ENCODE measurements around the gene USP34. TPM values are rescaled to one million over a fixed set of nuclear protein-coding genes. Genes with fewer than 3 reads are reported as not detected.
"Not testable (repeated sequence)": the region's sequence is repeated elsewhere in the genome, so short reads cannot be mapped to it uniquely, and the experiment has no call there.

The USP34 gene
- total RNA-seq, 1 donor from 2014 or later = 95.9 TPM

- no peak overlapping the region for H3K4me3 Mint-ChIP-seq
- H3K36me3 Mint-ChIP-seq (ENCODE audit: low read depth) = no peaks in the 10 kb centered on the region
- H3K27me3 Mint-ChIP-seq (ENCODE audit: low read depth) = no peaks in the 10 kb centered on the region
- TF ChIP-seq CTCF (conservative IDR thresholded peaks at IDR 0.05) = no peak
- H3K9me3 Mint-ChIP-seq = no peaks in the 10 kb centered on the region
- no peak overlapping the region for H3K27ac Mint-ChIP-seq (ENCODE audit: unreplicated experiment)
- no peak for DNase-seq (ENCODE audit: low read depth, low spot score)
- H3K4me1 Mint-ChIP-seq = peaks cover 32% of the 10 kb centered on the region
Observed at GRCh38 chr2:61463769-61464475, 7.0 kb downstream of the USP34 start.

- TF ChIP-seq CTCF (conservative IDR thresholded peaks at IDR 0.05) = no peak
- Mint-ChIP-seq H3K27me3 (ENCODE audit: low read depth) (no peaks in the 10 kb centered on the region), H3K4me1 (peaks cover 34% of the 10 kb centered on the region), H3K27ac (ENCODE audit: unreplicated experiment) (no peak overlapping the region), H3K36me3 (ENCODE audit: low read depth) (no peaks in the 10 kb centered on the region), H3K9me3 (no peaks in the 10 kb centered on the region), H3K4me3 (no peak overlapping the region)
- DNase-seq (ENCODE audit: low read depth, low spot score) = no peak
Observed at GRCh38 chr2:61461404-61461803, 9.5 kb downstream of the USP34 start.

- no peak for TF ChIP-seq CTCF (conservative IDR thresholded peaks at IDR 0.05)
- Mint-ChIP-seq H3K4me3 (no peak overlapping the region), H3K4me1 (peaks cover 38% of the 10 kb centered on the region), H3K27me3 (ENCODE audit: low read depth) (no peaks in the 10 kb centered on the region), H3K9me3 (no peaks in the 10 kb centered on the region), H3K36me3 (ENCODE audit: low read depth) (peaks cover 2% of the 10 kb centered on the region), H3K27ac (ENCODE audit: unreplicated experiment) (peak overlapping the region; percentile 44)
- DNase-seq (ENCODE audit: low read depth, low spot score) = no peak
Observed at GRCh38 chr2:61460163-61460562, 10.7 kb downstream of the USP34 start.

- Mint-ChIP-seq H3K4me1 (peaks cover 30% of the 10 kb centered on the region), H3K27ac (ENCODE audit: unreplicated experiment) (no peak overlapping the region), H3K9me3 (no peaks in the 10 kb centered on the region), H3K36me3 (ENCODE audit: low read depth) (peaks cover 2% of the 10 kb centered on the region), H3K27me3 (ENCODE audit: low read depth) (no peaks in the 10 kb centered on the region), H3K4me3 (no peak overlapping the region)
- TF ChIP-seq CTCF (conservative IDR thresholded peaks at IDR 0.05) = no peak
- DNase-seq (ENCODE audit: low read depth, low spot score) = no peak
Observed at GRCh38 chr2:61456746-61457420, 14.0 kb downstream of the USP34 start.

- TF ChIP-seq CTCF (conservative IDR thresholded peaks at IDR 0.05) = no peak
- Mint-ChIP-seq H3K9me3 (no peaks in the 10 kb centered on the region), H3K4me3 (no peak overlapping the region), H3K27ac (ENCODE audit: unreplicated experiment) (no peak overlapping the region), H3K4me1 (peaks cover 26% of the 10 kb centered on the region), H3K27me3 (ENCODE audit: low read depth) (no peaks in the 10 kb centered on the region), H3K36me3 (ENCODE audit: low read depth) (peaks cover 5% of the 10 kb centered on the region)
- DNase-seq (ENCODE audit: low read depth, low spot score) = no peak
Observed at GRCh38 chr2:61456070-61456745, 14.7 kb downstream of the USP34 start.

- not testable (repeated sequence) for H3K27ac Mint-ChIP-seq (ENCODE audit: unreplicated experiment)
Observed at GRCh38 chr2:61454972-61455371, 15.9 kb downstream of the USP34 start.

More at GRCh38 chr2:61454972-61455371, 15.9 kb downstream of the USP34 start:
- not testable (repeated sequence) for H3K27me3 Mint-ChIP-seq (ENCODE audit: low read depth); H3K4me3 Mint-ChIP-seq; DNase-seq (ENCODE audit: low read depth, low spot score); H3K9me3 Mint-ChIP-seq
- peaks cover 19% of the 10 kb centered on the region for H3K4me1 Mint-ChIP-seq
- peaks cover 14% of the 10 kb centered on the region for H3K36me3 Mint-ChIP-seq (ENCODE audit: low read depth)

Data from neural crest cell (in vitro differentiated cells).